Tracheal epithelial cell (primary cell): ENCODE data around the gene RPS6KA6. TPM values are rescaled to one million over a fixed set of nuclear protein-coding genes. Genes with fewer than 3 reads are reported as not detected.

ENCODE experiments used
- total RNA-seq: library from RNA; depleted of rRNA; stranded (reverse); fragments of >200 nt; gene quantifications from 2 replicates; pipeline ENCODE4 v1.2.1, GENCODE V29; 2014

The RPS6KA6 gene
- 2.2 and 3.2 TPM in 2 replicates for total RNA-seq

GRCh38 chrX:84187533-84188319 lies at the start of gene RPS6KA6:
RPS6KA6 (minus strand) TSS chrX:84188199; CDS start chrX:84187899, 300 bp downstream.

